Measurements from ENCODE around the gene MRPL58.
"Not testable (repeated sequence)": the region's sequence is repeated elsewhere in the genome, so short reads cannot be mapped to it uniquely, and the experiment has no call there.

MRPL58 gene

DNA sequence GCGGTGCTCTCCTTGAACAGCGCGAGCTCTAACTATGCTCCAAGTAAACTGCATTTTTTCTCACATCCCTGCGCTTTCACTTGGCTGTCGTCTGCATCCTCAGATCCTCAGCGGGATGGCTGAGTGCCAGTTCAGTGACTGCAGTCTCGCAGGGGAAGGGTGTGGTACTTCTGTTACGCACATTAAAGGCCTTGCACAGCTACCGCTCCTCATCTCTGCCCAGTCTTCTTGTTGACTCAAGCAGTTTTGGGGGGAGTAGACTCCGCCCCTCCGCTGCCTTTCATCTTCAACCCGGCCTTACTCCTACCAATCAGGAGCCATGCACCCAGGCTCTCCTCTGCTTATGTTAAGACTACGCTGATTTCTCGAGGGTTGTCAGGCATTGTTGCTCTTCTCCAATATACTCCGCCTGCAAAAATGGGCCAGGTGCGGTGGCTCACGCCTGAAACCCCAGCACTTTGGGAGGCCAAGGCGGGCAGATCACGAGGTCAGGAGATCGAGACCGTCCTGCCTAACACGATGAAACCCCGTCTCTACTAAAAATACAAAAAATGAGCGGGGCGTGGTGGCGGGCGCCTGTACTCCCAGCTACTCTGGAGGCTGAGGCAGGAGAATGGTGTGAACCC, 24.3 kb downstream of the MRPL58 start:
- TF ChIP-seq, protein P1, sequence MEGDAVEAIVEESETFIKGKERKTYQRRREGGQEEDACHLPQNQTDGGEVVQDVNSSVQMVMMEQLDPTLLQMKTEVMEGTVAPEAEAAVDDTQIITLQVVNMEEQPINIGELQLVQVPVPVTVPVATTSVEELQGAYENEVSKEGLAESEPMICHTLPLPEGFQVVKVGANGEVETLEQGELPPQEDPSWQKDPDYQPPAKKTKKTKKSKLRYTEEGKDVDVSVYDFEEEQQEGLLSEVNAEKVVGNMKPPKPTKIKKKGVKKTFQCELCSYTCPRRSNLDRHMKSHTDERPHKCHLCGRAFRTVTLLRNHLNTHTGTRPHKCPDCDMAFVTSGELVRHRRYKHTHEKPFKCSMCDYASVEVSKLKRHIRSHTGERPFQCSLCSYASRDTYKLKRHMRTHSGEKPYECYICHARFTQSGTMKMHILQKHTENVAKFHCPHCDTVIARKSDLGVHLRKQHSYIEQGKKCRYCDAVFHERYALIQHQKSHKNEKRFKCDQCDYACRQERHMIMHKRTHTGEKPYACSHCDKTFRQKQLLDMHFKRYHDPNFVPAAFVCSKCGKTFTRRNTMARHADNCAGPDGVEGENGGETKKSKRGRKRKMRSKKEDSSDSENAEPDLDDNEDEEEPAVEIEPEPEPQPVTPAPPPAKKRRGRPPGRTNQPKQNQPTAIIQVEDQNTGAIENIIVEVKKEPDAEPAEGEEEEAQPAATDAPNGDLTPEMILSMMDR (IDR thresholded peaks at IDR 0.05; ENCODE audit: unreplicated experiment in 3 of 3): no peak
- H3K4me3 Mint-ChIP-seq: peak overlapping the region; percentile 45 to 68 (median 57)
- H3K4me1 Mint-ChIP-seq: peaks cover 19% of the 10 kb centered on the region
- peaks cover 6% of the 10 kb centered on the region for H3K9me3 Mint-ChIP-seq
- H3K36me3 Mint-ChIP-seq (ENCODE audit: low read depth): peaks cover 23% of the 10 kb centered on the region
- peak overlapping the region; percentile 36 to 51 (median 47) for H3K27ac Mint-ChIP-seq
- H3K27me3 Mint-ChIP-seq (ENCODE audit: low read depth): peaks cover 8% of the 10 kb centered on the region

DNA sequence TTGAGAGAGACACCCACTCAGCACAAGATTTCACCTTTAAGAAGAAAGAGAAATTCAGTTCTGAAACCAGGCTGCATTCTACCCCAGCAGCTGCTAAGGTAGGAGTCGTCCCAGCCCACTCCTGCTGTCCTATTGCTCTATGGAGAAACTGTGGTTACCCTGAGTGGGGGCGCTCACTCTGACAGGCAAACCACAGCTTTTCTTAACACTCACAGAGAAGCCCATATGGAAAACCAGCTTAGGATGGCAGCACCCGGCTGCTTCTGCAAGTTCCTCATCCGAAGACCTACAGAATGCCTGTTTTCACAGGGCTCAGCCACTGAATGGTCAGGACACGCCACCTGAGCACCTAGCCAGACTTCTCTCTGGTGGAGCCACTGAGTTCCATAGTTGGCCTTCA, 26.8 kb downstream of the MRPL58 start:
- TF ChIP-seq, protein P1 (IDR thresholded peaks at IDR 0.05; ENCODE audit: unreplicated experiment in 3 of 3): no peak
- Mint-ChIP-seq H3K27ac (no peak overlapping the region), H3K4me3 (no peak overlapping the region), H3K36me3 (ENCODE audit: low read depth) (peaks cover 30% of the 10 kb centered on the region), H3K4me1 (peaks cover 7% of the 10 kb centered on the region), H3K27me3 (ENCODE audit: low read depth) (peaks cover 4% of the 10 kb centered on the region), H3K9me3 (no peaks in the 10 kb centered on the region)

DNA sequence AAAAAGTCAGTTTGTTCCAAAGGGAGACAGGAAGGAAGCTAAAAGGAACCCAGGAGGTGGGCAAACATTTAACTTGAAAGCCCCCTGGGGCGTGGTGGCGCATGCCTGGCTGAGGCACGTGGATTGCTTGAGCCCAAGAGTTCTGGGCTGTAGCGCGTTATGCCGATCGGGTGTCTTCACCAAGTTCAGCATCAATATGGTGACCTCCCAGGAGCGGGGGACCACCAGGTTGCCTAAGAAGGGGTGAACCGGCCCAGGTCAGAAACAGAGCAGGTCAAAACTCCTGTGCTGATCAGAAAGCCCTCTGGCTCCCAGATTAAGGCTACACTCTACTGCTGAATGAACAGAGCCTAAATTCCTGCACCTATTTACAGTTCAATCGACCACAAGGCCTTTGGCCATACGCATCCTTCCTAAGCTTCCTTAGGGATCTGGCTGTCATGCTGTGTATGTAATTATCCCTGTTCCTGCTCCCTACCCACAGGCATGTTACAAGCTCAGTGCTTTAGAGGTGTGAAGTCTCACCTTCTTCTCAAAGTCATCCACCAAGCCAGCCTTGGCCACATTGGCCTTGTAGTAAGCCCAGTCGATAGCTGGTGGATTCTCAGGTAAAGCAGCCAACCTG, 29.3 kb downstream of the MRPL58 start:
- no peak overlapping the region for H3K27ac Mint-ChIP-seq
- TF ChIP-seq, protein P1 (IDR thresholded peaks at IDR 0.05; ENCODE audit: unreplicated experiment in 3 of 3): no peak
- peaks cover 16% of the 10 kb centered on the region for H3K4me1 Mint-ChIP-seq
- H3K36me3 Mint-ChIP-seq (ENCODE audit: low read depth): peaks cover 30% of the 10 kb centered on the region
- no peak overlapping the region for H3K4me3 Mint-ChIP-seq
- no peaks in the 10 kb centered on the region for H3K9me3 Mint-ChIP-seq
- no peaks in the 10 kb centered on the region for H3K27me3 Mint-ChIP-seq (ENCODE audit: low read depth)

DNA sequence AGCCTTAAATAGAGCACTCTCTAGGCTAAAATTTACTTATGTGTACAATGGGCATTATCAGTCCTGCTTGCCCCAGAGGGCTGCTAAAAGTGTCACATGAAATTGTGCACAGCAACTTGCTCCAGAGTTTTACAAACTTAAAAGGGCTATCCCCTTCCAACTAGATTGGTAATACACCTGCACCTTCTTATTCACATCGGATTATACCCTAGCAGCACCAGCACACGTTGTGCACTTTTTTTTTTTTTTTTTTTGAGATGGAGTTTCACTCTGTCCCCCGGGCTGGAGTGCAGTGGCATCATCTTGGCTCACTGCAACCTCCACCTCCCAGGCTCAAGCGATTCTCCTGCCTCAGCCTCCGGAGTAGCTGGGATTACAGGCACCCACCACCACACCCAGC, 31.3 kb downstream of the MRPL58 start:
- Mint-ChIP-seq H3K4me1 (peaks cover 25% of the 10 kb centered on the region), H3K4me3 (peak overlapping the region in 1 of 3 experiments; percentile 47), H3K36me3 (ENCODE audit: low read depth) (peaks cover 25% of the 10 kb centered on the region)
- not testable (repeated sequence) for H3K27me3 Mint-ChIP-seq (ENCODE audit: low read depth); H3K27ac Mint-ChIP-seq; H3K9me3 Mint-ChIP-seq

DNA sequence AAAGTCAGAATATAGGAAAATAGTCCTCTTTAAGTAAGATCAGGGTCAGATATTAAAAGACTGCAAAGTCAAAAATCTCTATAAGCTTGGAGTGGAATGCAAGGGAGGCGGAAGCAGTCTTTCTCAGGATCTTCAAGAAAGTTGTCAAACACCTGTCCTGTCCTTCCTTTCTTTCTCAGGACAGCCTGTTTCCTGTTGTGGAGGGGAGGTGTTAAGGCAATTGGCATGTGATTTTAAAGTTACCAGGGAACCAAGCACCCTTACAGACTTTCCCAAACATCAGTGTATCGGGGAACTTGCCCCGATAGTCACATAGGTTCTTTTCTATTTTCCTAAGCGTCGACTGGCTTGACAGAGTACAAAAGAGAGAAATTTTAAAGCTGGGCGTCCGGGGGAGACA, 32.2 kb downstream of the MRPL58 start:
- H3K27ac Mint-ChIP-seq: peak overlapping the region in 2 of 3 experiments; percentile 8 to 25
- no peaks in the 10 kb centered on the region for H3K27me3 Mint-ChIP-seq (ENCODE audit: low read depth)
- H3K4me3 Mint-ChIP-seq: peak overlapping the region; percentile 83 to 99 (median 96)
- peaks cover 28% of the 10 kb centered on the region for H3K4me1 Mint-ChIP-seq
- TF ChIP-seq, protein P1 (IDR thresholded peaks at IDR 0.05; ENCODE audit: unreplicated experiment in 3 of 3): no peak
- no peaks in the 10 kb centered on the region for H3K9me3 Mint-ChIP-seq
- peaks cover 27% of the 10 kb centered on the region for H3K36me3 Mint-ChIP-seq (ENCODE audit: low read depth)

DNA sequence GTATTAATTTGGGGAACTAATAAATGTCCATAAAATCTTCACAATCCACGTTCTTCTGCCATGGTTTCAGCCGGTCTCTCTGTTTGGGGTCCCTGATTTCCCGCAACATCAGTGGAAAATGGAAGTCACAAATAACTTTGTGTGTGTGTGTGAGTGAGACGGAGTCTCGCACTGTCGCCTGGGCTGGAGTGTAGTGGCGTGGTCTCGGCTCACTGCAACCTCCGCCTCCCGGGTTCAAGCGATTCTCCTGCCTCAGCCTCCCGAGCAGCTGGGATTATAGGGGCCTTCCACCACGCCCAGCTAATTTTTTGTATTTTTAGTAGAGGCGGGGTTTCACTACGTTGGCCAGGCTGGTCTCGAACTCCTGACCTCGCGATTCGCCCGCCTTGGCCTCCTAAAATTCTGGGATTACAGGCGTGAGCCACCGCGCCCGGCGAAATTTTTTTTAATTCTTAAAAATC, 33.5 kb downstream of the MRPL58 start:
- H3K36me3 Mint-ChIP-seq (ENCODE audit: low read depth): peaks cover 23% of the 10 kb centered on the region
- peak overlapping the region; percentile 81 to 97 (median 95) for H3K27ac Mint-ChIP-seq
- H3K9me3 Mint-ChIP-seq; H3K27me3 Mint-ChIP-seq (ENCODE audit: low read depth): not testable (repeated sequence)
- H3K4me3 Mint-ChIP-seq: peak overlapping the region; percentile 96 to 99 (median 99)
- peaks cover 28% of the 10 kb centered on the region for H3K4me1 Mint-ChIP-seq
